KMS-11 (cell line): ENCODE measurements around the gene ATP13A1.
A peak's percentile ranks its signal among the peaks of the same experiment; 100 is the strongest.
"Not testable (repeated sequence)": the region's sequence is repeated elsewhere in the genome, so short reads cannot be mapped to it uniquely, and the experiment has no call there.

Source experiments
- H2AFZ ChIP-seq: fragments of 200-600 bp; sonication (generic); 2 replicates; pipeline ENCODE4 v1.6.1; 2016; ENCODE audit warnings: antibody characterized with exemption, mixed run types, low read depth
- H3K27ac ChIP-seq: fragments of 200-600 bp; sonication (generic); 2 replicates; pipeline ENCODE4 v1.6.1; 2016; ENCODE audit warnings: mild to moderate bottlenecking, mixed run types
- H3K27me3 ChIP-seq: fragments of 200-600 bp; sonication (generic); 2 replicates; pipeline ENCODE4 v1.6.1; 2017; ENCODE audit warnings: mild to moderate bottlenecking, low read depth, mixed run types, moderate library complexity; ENCODE audit not compliant: insufficient read depth
- H3K36me3 ChIP-seq: fragments of 200-600 bp; sonication (generic); 2 replicates; pipeline ENCODE4 v1.6.1; 2017; ENCODE audit warnings: mild to moderate bottlenecking, mixed run types; ENCODE audit not compliant: insufficient read depth
- H3K4me1 ChIP-seq: fragments of 200-600 bp; sonication (generic); 2 replicates; pipeline ENCODE4 v1.6.1; 2016; ENCODE audit warnings: mild to moderate bottlenecking, low read depth, mixed run types; ENCODE audit not compliant: poor library complexity, severe bottlenecking
- H3K4me2 ChIP-seq: fragments of 200-600 bp; sonication (generic); 2 replicates; pipeline ENCODE4 v1.7.0; 2016; ENCODE audit warnings: mild to moderate bottlenecking, mixed run types
- H3K4me3 ChIP-seq: fragments of 200-600 bp; sonication (generic); IDR thresholded peaks from 2 replicates; pipeline ENCODE4 v1.6.1; 2017; ENCODE audit warnings: low read depth, low read length, mixed read lengths; ENCODE audit not compliant: insufficient read depth
- H3K79me2 ChIP-seq: fragments of 200-600 bp; sonication (generic); 2 replicates; pipeline ENCODE4 v1.6.1; 2016; ENCODE audit warnings: low read depth, mixed run types; ENCODE audit not compliant: insufficient read depth
- H3K9ac ChIP-seq: fragments of 200-600 bp; sonication (generic); 2 replicates; pipeline ENCODE4 v1.6.1; 2016; ENCODE audit warnings: mild to moderate bottlenecking, mixed run types
- H4K20me1 ChIP-seq: fragments of 200-600 bp; sonication (generic); 2 replicates; pipeline ENCODE4 v1.6.1; 2016; ENCODE audit warnings: mild to moderate bottlenecking, mixed run types; ENCODE audit not compliant: insufficient read depth
- TF ChIP-seq, protein P1 (sequence below): fragments of 200-600 bp; sonication (generic); conservative IDR thresholded peaks from 2 replicates; pipeline ENCODE4 v1.6.1; 2017; ENCODE audit warnings: low read depth, mild to moderate bottlenecking, antibody characterized with exemption, low read length, moderate library complexity, mixed read lengths

Gene ATP13A1

DNA sequence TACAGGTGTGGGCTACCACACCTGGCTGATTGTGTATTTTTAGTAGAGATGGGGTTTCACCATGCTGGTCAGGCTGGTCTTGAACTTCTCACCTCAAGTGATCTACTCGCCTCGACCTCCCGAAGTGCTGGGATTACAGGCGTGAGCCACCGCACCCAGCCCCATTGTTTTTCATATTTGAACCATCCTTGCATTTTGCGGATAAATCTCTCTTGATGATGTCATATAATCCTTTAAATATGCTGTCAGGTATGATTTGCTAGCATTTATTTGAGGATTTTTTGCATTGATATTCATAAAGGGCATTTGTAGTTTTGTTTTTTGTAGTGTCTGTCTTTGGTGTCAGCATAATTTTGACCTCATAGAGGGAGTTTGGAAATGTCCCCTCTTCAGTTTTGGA lies 10.8 kb upstream of the ATP13A1 start:
- Histone ChIP-seq H3K4me3 (no peak overlapping the region), H3K9ac (no peak overlapping the region), H3K27me3 (no peaks in the 10 kb centered on the region), H3K36me3 (peaks cover 38% of the 10 kb centered on the region; the same call in 1 of the 2 replicates), H3K4me1 (peaks cover 8% of the 10 kb centered on the region), H3K4me2 (no peak overlapping the region), H2AFZ (no peak overlapping the region), H3K27ac (no peak overlapping the region), H3K79me2 (peaks cover 64% of the 10 kb centered on the region), H4K20me1 (no peaks in the 10 kb centered on the region)
- TF ChIP-seq, protein P1, sequence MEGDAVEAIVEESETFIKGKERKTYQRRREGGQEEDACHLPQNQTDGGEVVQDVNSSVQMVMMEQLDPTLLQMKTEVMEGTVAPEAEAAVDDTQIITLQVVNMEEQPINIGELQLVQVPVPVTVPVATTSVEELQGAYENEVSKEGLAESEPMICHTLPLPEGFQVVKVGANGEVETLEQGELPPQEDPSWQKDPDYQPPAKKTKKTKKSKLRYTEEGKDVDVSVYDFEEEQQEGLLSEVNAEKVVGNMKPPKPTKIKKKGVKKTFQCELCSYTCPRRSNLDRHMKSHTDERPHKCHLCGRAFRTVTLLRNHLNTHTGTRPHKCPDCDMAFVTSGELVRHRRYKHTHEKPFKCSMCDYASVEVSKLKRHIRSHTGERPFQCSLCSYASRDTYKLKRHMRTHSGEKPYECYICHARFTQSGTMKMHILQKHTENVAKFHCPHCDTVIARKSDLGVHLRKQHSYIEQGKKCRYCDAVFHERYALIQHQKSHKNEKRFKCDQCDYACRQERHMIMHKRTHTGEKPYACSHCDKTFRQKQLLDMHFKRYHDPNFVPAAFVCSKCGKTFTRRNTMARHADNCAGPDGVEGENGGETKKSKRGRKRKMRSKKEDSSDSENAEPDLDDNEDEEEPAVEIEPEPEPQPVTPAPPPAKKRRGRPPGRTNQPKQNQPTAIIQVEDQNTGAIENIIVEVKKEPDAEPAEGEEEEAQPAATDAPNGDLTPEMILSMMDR: no peak

- no peak overlapping the region for H3K4me3 ChIP-seq
- H4K20me1 ChIP-seq: no peaks in the 10 kb centered on the region
- H3K9ac ChIP-seq: no peak overlapping the region
- no peak overlapping the region for H3K27ac ChIP-seq
- peaks cover 8% of the 10 kb centered on the region for H3K4me1 ChIP-seq
- H3K27me3 ChIP-seq: no peaks in the 10 kb centered on the region
- TF ChIP-seq, protein P1: no peak
- H3K79me2 ChIP-seq: peaks cover 67% of the 10 kb centered on the region
- no peak overlapping the region for H2AFZ ChIP-seq
- H3K36me3 ChIP-seq: peaks cover 26% of the 10 kb centered on the region; the same call in 1 of the 2 replicates
- no peak overlapping the region for H3K4me2 ChIP-seq
These were observed 9.3 kb upstream of the ATP13A1 start for GRCh38 chr19:19672816-19673215.

GRCh38 chr19:19670070-19670551 lies 6.6 kb upstream of the ATP13A1 start:
- Histone ChIP-seq H3K4me2 (peak overlapping the region; percentile 54; the same call in 1 of the 2 replicates), H3K27me3 (no peaks in the 10 kb centered on the region), H3K9ac (no peak overlapping the region), H3K27ac (no peak overlapping the region; the same call in 1 of the 2 replicates), H3K4me3 (no peak overlapping the region), H3K36me3 (peaks cover 9% of the 10 kb centered on the region; the same call in 1 of the 2 replicates), H4K20me1 (no peaks in the 10 kb centered on the region), H3K4me1 (peaks cover 16% of the 10 kb centered on the region), H3K79me2 (peaks cover 55% of the 10 kb centered on the region), H2AFZ (no peak overlapping the region)
- TF ChIP-seq, protein P1: no peak

GRCh38 chr19:19668230-19669012 lies 4.9 kb upstream of the ATP13A1 start, which contains the start of gene ZNF101:
Gene ZNF101 (plus strand): TSS chr19:19668839. CDS start chr19:19668964, 125 bp downstream.
- Histone ChIP-seq H3K4me2 (peak within 1 kb of the TSS; percentile 54), H3K27me3 (no peaks in the 10 kb centered on the region), H2AFZ (peak within 1 kb of the TSS; percentile 47), H3K36me3 (no peaks in the 10 kb centered on the region), H3K4me1 (peaks cover 16% of the 10 kb centered on the region), H4K20me1 (no peaks in the 10 kb centered on the region), H3K27ac (peak within 1 kb of the TSS; percentile 92), H3K79me2 (peaks cover 40% of the 10 kb centered on the region), H3K9ac (peak within 1 kb of the TSS; percentile 79), H3K4me3 (no peak within 1 kb of the TSS)
- TF ChIP-seq, protein P1: no peak

- Histone ChIP-seq H3K4me1 (peaks cover 30% of the 10 kb centered on the region), H3K79me2 (peaks cover 40% of the 10 kb centered on the region)
- H3K4me2 ChIP-seq, H4K20me1 ChIP-seq, H3K27ac ChIP-seq, H3K4me3 ChIP-seq, H3K27me3 ChIP-seq, H2AFZ ChIP-seq, H3K36me3 ChIP-seq, H3K9ac ChIP-seq: not testable (repeated sequence)
These were observed 2.0 kb upstream of the ATP13A1 start for GRCh38 chr19:19665420-19665948.
